Lower leg skin (tissue), 3 donors: ENCODE measurements around the gene PXDN.

Experiments
- CTCF ChIP-seq, 3 donors: fragments of 450-650 bp; IDR thresholded peaks; one replicate each; pipeline ENCODE4 v1.5.1; 2016; ENCODE audit warnings: antibody characterized with exemption in 3 of 3, mild to moderate bottlenecking in 3 of 3, moderate library complexity in 2 of 3
- POLR2A ChIP-seq, 2 donors: fragments of 450-650 bp; IDR thresholded peaks; one replicate each; pipeline ENCODE4 v1.6.1; 2016 to 2017; ENCODE audit warnings: antibody characterized with exemption in 2 of 2, mild to moderate bottlenecking in 1 of 2, moderate library complexity in 1 of 2

- TF ChIP-seq CTCF (IDR thresholded peaks at IDR 0.05) = no peak
- no peak for TF ChIP-seq POLR2A (IDR thresholded peaks at IDR 0.05)
Observed at GRCh38 chr2:1744446-1745170, at the start of gene PXDN.
